Ascending aorta (tissue), 2 donors: Measurements from ENCODE around the gene PHF12. TPM values are rescaled to one million over a fixed set of nuclear protein-coding genes. Genes with fewer than 3 reads are reported as not detected.

Experiments used
- DNase-seq, 2 donors: peaks; one replicate each; pipeline ENCODE4 v3.0.0-alpha.2; 2019; ENCODE audit warnings: low spot score in 2 of 2
- H3K27ac ChIP-seq, 2 donors: fragments of 200-600 bp; sonication (generic); one replicate each; pipeline ENCODE4 v1.5.1; 2016 to 2017; ENCODE audit warnings: mild to moderate bottlenecking in 1 of 2
- H3K27me3 ChIP-seq: fragments of 200-600 bp; sonication (generic); one replicate; pipeline ENCODE4 v1.5.1; 2017
- H3K36me3 ChIP-seq, 2 donors: fragments of 200-600 bp; sonication (generic); one replicate each; pipeline ENCODE4 v1.5.1; 2016
- H3K4me1 ChIP-seq, 2 donors: fragments of 200-600 bp; sonication (generic); one replicate each; pipeline ENCODE4 v1.5.1; 2016 to 2017; ENCODE audit warnings: mild to moderate bottlenecking in 1 of 2
- H3K4me3 ChIP-seq, 2 donors: fragments of 200-600 bp; sonication (generic); one replicate each; pipeline ENCODE4 v1.5.1; 2016 to 2017; ENCODE audit warnings: mild to moderate bottlenecking in 1 of 2
- H3K9me3 ChIP-seq, 2 donors: fragments of 200-600 bp; sonication (generic); one replicate each; pipeline ENCODE4 v1.5.1; 2016
- intact Hi-C: fragments of 100-400 bp; cut with DNase I; formaldehyde crosslinking; loops from one replicate; pipeline ENCODE4 v1.15.1; 2023
- total RNA-seq: library from RNA; depleted of rRNA; stranded (reverse); fragments of >200 nt; gene quantifications from one replicate; pipeline ENCODE4 v1.1.0, GENCODE V29; 2016
- TF ChIP-seq, protein P1 (sequence below), 3 experiments: fragments of 200-600 bp in 2 of 3; fragments of 450-650 bp in 1 of 3; sonication (generic) in 2 of 3; IDR thresholded peaks; one replicate each; pipeline ENCODE4 v1.5.1; 2016 to 2019; ENCODE audit warnings: antibody characterized with exemption in 3 of 3, mild to moderate bottlenecking in 1 of 3, moderate library complexity in 1 of 3

Gene PHF12
- total RNA-seq, 1 donor from 2014 or later = 35.0 TPM

DNA sequence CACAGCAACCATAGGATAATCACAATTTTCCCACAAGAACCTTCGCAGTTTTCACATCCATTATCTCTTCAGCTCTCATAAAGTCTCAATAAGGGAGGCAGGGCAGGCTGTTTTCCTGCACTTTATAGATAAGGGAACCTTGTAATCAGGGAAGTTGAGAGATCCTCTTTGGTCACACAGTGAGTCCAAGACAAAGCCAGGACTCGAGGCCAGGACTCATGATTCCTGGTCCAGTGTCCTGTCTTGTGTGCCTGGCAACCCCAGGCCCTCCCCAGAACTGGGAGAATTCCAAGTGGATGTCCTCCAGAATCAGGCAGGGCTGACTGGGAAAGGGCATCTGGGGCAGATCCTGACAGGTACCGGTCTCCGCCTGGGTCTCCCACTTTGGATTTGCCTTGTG, 23.1 kb upstream of the PHF12 start:
- intact Hi-C loops = no loop called here
- TF ChIP-seq, protein P1, sequence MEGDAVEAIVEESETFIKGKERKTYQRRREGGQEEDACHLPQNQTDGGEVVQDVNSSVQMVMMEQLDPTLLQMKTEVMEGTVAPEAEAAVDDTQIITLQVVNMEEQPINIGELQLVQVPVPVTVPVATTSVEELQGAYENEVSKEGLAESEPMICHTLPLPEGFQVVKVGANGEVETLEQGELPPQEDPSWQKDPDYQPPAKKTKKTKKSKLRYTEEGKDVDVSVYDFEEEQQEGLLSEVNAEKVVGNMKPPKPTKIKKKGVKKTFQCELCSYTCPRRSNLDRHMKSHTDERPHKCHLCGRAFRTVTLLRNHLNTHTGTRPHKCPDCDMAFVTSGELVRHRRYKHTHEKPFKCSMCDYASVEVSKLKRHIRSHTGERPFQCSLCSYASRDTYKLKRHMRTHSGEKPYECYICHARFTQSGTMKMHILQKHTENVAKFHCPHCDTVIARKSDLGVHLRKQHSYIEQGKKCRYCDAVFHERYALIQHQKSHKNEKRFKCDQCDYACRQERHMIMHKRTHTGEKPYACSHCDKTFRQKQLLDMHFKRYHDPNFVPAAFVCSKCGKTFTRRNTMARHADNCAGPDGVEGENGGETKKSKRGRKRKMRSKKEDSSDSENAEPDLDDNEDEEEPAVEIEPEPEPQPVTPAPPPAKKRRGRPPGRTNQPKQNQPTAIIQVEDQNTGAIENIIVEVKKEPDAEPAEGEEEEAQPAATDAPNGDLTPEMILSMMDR (IDR thresholded peaks at IDR 0.05) = no peak
- no peaks in the 10 kb centered on the region for H3K27me3 ChIP-seq

DNA sequence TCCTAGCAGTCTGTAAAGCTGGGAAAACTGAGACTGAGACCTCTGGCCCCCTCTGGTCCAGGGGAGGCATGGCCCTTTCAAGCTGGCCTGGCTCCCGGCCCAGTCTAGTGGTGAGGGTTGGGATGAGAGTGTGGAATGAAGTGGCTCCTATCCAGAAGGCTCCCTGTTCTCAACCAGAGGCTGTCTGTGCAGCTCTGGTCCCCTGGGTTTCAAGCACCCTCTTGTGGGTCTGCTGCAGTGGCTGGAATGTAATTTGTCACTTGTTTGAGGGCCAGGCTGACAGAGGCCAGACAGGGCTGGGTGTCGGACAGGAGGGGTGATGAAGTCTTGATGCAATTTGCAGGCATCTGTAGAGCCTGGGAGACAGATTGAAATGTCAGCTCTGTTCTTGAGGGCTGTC, 22.1 kb upstream of the PHF12 start:
- TF ChIP-seq, protein P1 (IDR thresholded peaks at IDR 0.05) = no peak
- intact Hi-C loops = no loop called here
- no peak for DNase-seq
- Histone ChIP-seq H3K27ac (no peak overlapping the region), H3K27me3 (no peaks in the 10 kb centered on the region), H3K36me3 (no peaks in the 10 kb centered on the region), H3K4me3 (no peak overlapping the region), H3K4me1 (no peaks in the 10 kb centered on the region), H3K9me3 (no peaks in the 10 kb centered on the region)

More for the DNA sequence above, 23.1 kb upstream of the PHF12 start:
- no peak for DNase-seq
- H3K36me3 ChIP-seq = no peaks in the 10 kb centered on the region
- H3K9me3 ChIP-seq = no peaks in the 10 kb centered on the region
- H3K27ac ChIP-seq = no peak overlapping the region
- H3K4me1 ChIP-seq = no peaks in the 10 kb centered on the region
- H3K4me3 ChIP-seq = no peak overlapping the region

DNA sequence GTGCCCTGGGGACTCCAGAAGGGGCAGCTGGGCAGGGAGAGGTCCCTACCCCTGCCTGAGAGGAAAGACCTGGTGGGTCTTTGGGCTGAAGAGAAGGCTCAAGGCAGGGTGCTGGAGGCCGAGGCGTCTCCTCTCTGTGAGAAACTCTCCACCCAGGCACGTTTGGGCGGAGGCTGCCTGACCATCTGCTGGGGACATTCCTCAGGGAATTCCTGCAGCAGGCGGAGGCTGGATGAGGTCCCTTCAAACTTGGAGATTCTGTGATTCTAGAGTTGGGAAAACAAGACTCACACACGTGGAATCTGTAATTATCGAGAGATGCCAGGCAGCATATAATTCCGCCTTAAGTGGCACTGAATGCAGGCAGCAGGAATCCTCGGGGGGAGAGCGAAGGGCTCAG, 21.1 kb upstream of the PHF12 start:
- TF ChIP-seq, protein P1 (IDR thresholded peaks at IDR 0.05) = no peak
- Histone ChIP-seq H3K36me3 (no peaks in the 10 kb centered on the region), H3K4me1 (no peaks in the 10 kb centered on the region), H3K4me3 (no peak overlapping the region), H3K27ac (no peak overlapping the region), H3K27me3 (no peaks in the 10 kb centered on the region), H3K9me3 (no peaks in the 10 kb centered on the region)
- no peak for DNase-seq
- intact Hi-C loops = no loop called here

DNA sequence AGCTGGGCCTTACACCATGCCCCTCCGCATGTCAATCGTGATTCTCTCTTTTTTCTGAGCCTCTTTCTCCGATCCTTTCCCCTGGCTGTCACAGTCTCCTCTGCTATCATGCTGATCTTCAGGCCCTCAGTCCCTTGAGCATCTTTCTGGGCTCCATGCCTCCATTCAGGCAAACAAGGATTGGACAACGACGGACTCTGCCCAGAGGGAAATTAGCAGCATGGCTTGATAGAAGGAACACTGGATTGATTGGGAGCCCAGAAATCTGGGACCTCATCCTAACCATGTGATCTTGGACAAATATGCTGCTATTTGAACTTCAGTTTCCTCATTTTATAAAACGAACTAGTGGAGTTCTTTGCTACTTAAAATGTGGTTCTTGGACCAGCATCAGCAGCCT, 19.6 kb upstream of the PHF12 start:
- DNase-seq = no peak
- Histone ChIP-seq H3K36me3 (no peaks in the 10 kb centered on the region), H3K4me3 (no peak overlapping the region), H3K4me1 (no peaks in the 10 kb centered on the region), H3K27ac (no peak overlapping the region), H3K27me3 (no peaks in the 10 kb centered on the region), H3K9me3 (no peaks in the 10 kb centered on the region)
- intact Hi-C loops = no loop called here
- TF ChIP-seq, protein P1 (IDR thresholded peaks at IDR 0.05) = no peak

DNA sequence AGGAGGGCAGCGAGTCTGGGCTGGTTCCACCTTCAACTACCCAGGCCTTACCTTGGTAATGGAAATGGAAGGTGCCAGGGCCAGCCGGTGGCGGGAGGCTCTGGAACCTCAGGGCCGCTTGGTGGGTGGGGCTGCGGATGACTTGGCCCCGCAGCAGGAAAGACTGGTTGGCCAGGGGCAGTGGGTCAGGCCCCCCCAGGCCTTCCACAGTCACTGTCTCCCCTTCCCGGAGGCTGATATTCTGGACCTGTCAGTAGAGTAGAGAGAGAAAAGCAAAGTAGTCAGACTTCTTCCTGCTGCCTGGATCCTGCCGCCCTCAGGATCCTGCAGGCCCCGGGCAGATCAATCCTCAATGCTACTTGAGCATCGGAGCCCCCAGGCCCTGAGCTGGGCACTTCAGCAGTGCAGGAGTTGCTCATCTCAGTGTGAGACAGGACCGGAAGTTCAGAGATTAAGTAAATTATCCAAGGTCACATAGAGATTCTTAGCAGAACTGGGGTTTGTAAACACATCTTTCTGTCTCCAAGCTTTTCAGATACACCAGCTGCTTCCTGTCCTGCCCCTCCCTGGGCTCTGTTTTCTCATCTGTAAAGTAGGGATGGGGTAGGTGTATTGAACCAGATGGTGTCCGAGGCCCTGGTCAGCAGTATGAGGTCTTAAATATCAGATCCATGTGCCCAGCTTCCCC, 18.5 kb upstream of the PHF12 start:
- TF ChIP-seq, protein P1 (IDR thresholded peaks at IDR 0.05) = no peak
- H3K27me3 ChIP-seq = no peaks in the 10 kb centered on the region
- no peaks in the 10 kb centered on the region for H3K9me3 ChIP-seq
- intact Hi-C loops = no loop called here
- H3K4me3 ChIP-seq = no peak overlapping the region
- H3K4me1 ChIP-seq = no peaks in the 10 kb centered on the region
- no peak overlapping the region for H3K27ac ChIP-seq
- H3K36me3 ChIP-seq = no peaks in the 10 kb centered on the region
- DNase-seq = no peak

DNA sequence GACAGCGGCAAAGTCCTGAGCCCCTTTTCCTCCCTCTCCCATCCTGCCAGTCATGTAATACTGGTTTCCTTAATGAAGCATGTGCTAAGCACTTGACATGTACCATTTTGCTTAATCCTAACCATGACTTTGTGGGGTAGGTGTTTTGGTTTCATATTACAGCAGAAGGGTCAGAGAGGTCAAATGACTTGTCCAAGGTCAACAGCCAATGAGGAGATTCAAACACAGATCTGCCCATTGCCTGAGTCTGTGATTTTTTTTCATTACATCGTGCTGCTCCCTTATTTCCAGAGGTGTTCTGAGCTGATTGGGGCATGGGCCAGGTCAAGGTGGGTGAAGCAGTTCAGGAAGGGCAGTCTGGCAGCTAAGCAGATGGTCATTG, 17.6 kb upstream of the PHF12 start:
- H3K27ac ChIP-seq = no peak overlapping the region
- H3K4me3 ChIP-seq = no peak overlapping the region
- TF ChIP-seq, protein P1 (IDR thresholded peaks at IDR 0.05) = no peak
- DNase-seq = no peak
- no peaks in the 10 kb centered on the region for H3K27me3 ChIP-seq
- no peaks in the 10 kb centered on the region for H3K36me3 ChIP-seq
- H3K9me3 ChIP-seq = no peaks in the 10 kb centered on the region
- intact Hi-C loops = no loop called here
- no peaks in the 10 kb centered on the region for H3K4me1 ChIP-seq
